HG02852 (cell line): ENCODE data around the gene WNT9A.
A peak's percentile ranks its signal among the peaks of the same experiment; 100 is the strongest.

Experiments used
- ATAC-seq: cut with Tn5 transposase; IDR thresholded peaks from one replicate; pipeline ENCODE4 v1.9.1; 2021; ENCODE audit warnings: mild to moderate bottlenecking, moderate library complexity; ENCODE audit not compliant: unreplicated experiment

Gene WNT9A

DNA sequence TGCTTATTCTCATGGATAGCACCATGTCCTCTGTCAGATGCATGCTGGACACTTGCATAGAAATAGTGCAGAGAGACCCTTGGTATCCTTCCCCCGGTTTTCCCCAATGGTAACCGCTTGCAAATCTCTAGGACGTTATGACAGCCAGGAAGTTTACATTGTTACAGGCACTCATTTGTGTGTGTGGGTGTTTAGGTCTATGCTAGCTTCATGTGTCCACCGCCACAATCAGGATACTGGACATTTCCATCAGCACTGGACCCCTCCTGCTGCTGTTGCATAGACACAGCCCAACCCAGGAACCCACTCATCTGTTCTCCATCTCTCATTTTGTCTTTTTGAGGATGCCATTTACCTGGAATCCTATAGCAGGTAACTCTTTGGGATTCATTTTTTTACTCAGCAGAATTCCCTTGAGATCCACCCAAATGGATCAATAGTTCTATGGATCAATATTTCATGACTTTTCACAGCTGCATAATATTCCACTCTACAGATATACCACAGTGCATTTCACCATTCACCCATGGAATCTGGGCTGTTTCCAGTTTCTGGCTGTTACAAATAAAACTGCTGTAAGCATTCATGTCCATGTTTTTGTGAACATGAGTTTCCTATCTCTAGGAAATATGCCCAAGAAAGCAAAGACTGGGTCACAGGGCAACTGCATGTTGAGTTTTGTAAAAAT is 6.6 kb upstream of the WNT9A start:
- no peak for ATAC-seq

DNA sequence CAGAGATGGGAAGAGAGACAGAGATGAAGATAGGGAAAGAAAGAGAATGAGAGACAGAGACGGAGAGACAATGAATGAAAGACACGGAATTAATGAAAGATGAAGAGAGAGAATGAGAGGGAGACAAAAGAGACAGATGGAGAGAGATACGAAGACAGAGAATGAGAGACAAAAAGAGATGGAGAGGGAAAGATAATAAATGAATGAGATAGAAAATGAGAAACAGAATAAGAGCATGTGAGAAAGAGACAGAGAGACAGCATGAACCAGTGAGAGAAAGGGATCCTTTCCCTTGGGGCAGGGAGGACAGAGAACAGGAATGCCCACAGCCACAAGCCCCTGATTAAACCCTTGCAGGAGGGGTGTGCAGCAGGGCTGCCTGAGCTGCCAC is 5.3 kb upstream of the WNT9A start:
- ATAC-seq = no peak

DNA sequence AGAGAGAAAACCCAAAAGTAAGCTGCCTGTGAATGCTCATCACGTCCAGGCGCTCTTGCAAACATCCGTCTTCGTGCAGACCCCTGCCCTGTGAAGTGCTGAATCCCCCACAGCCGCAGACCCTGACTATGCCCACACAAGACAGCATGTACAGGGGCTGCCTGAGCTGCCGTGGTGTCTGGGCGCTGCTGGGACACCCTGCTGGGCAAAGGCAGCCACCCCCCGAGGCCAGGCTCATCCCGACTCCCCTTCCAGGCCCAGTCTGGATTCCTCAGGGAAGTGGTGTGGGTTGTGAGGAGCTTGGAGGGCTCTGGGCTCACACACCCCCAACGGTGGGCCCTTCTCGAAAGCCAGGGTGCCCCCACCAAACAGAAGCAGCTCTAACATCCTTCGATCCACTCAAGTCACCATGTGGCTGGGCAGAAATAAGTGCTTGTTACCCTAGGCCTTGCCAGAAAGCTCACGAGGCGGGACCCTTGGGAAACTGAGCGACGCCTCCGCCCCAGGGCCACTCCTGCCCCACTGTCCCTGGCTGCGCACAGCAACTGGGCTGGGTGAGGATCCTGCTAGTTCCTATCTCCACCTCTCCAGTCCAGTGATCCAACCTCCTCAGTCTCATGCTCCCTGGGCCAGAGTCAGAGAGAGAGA is 4.8 kb upstream of the WNT9A start:
- ATAC-seq = no peak

DNA sequence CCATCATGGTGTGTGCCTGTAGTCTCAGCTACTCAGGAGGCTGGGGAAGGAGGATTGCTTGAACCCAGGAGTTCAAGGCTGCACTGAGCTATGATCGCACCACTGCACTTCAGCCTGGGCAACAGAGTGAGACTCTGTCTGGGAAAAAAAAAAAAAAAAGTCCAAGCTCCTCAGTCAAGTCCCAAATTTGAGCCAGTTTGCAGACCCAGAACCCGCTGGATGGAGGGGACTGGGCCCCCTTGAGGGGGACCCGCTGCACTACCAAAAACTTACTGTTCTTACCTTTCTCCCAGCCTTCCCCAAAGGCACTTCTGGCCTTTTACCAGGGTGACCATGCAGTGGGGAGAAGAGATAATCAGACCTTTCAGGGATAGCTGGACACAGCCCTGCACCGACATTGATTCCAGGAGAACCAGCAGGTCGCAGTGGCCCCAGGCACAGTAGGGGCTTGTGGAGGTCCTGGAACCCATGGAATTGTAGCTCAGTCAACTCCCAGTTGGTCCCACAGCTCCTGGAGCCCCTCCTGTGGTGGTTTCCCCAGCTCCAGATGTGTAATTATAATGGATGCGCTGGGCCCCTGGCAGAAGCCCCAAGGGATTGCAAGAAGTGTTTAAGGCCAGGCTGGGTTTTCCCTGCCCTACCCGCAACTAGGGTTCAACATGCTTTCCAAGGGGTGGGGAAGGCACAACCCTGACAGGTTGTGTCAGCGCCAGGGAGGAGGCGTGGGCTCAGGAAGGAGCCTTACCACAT is 4.1 kb upstream of the WNT9A start:
- no peak for ATAC-seq

DNA sequence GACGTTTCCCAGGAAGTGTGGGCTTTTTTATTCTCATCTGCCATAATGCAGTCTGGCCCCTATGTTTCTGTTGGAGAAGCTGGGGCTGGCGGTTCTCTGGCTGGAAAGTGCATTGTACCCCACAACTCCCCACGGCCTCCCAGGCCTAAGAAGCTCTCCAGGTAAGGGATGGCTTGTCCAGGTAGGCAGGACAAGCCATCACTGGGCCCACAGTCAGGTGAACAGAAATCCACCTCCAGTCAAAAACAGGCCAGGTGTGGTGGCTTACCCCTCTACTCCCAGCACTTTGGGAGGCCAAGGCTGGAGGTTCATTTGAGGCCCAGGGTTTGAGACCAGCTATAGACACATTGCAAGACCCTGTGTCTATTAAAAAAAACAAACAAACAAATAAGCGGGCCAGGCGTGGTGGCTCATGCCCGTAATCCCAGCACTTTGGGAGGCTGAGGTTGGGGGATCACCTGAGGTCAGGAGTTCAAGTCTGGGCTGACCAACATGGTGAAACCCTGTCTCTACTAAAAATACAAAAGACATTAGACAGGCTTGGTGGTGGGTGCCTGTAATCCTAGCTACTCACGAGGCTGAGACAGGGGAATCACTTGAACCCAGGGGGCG is 3.1 kb upstream of the WNT9A start:
- ATAC-seq = no peak

DNA sequence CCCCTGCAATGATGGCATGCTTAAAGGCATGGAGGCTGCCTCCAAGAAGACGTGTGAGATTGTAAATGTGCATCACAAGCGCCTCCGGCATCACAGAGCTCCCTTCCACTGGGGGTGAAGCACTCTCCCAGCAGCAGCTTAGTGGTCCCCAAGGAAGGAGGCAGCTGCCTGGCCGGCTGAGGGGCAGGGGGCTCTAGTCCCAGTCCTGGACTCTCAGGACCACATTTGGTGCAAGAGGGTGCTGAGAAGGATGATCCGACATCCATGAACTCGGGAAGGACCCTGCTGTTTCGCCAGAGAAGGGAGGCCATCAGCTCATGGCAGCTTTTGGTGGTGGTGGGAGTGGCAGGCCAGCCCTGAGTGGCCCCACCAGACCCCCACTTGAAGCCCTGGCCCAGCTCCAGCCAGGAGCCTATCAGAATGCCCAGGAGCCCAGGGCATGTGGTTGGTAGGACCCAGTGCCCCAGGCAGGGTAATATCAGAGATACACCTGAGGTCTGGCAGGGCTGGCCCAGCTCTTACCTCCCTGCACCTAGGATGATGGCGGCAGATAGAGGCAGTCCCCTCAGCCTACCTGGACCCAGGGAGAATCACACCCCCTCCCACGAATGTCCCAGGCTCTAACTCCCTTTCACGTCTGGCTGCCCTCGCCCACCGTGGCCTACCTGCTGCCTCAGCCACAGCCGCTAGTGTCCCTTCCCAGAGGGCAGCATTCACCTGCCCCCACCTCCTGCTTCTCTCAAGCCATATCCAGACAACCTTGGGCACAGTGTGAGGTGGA is 2.4 kb upstream of the WNT9A start:
- ATAC-seq = no peak

DNA sequence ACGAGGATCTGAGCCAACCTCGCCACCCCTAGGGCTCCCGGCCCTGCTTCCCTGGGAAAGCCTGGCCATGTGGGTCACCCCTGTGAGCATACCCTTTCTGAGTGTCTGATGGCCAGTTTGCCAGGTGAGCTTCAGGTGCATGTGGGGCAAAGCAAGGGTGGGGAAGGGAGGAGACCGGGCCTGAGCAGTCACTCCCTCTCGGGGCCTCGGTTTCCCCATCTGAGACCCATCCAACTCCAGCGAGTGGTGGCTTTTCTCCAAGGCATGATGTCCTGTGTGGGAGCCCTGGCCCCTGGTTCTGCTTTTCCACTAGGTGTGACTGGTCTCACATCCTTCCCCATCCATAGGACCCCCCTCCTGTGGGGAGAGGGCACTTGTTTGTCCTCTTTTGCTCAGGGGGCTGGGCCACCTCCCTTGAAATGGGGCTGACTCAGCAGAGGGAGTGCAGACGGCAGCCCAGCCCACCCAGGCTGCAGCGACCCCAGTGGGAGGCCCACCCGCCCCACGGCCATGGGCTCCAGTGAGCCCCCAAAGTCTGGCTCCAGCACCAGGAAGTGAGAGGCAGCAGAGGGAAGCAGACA is 1.7 kb upstream of the WNT9A start:
- no peak for ATAC-seq

DNA sequence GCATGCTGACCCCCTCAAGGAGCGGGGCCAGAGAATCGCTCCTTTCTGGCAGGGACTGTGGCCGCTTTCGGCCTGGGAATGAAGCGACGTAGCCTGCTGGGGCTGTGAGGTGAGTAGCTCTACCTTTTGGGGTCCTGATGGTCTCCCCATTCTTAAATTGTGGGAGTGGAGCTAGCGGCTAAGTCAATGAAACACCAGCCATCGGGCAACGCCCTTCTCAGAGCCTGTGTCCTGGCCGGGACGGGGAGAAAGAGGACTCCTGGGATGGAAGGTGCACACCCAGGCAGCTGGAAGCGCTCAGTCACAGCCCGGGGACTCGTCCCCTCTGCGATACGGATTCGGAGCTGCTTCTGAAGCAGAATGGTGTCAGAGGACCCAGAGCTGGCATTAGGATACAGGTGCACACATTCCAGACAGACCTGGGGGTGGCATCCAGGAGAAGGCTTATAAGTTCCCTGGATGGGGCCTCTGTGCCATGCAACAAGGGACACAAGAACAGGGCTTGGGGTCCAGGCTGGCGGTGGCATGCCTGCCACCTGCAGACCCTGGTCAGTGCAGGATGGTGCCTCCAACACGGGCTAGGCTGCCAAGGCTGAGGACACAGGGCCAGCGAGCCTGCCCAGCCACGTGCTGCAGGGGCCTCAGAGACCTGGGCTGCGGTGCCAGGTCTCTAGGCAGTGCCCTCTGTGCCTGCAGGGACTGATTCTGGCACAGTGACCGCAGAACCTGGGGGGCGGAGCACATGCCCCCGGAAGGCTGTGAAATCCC is 945 bp upstream of the WNT9A start:
- ATAC-seq = no peak

DNA sequence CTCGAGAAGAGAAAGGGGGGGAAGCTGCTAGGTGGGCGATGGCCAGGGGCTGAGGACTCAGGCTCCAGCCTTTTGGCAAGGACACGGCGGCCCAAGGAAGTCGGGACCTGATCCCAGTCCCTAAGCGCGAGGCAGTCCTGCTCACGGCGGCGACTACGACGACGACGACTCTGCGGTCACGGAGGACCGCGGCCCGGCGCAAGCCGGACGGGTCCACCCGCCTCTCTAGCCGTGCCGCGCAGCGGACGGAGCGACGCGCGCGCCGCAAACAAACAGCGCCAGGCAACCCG is 401 bp downstream of the WNT9A start:
- no peak for ATAC-seq

DNA sequence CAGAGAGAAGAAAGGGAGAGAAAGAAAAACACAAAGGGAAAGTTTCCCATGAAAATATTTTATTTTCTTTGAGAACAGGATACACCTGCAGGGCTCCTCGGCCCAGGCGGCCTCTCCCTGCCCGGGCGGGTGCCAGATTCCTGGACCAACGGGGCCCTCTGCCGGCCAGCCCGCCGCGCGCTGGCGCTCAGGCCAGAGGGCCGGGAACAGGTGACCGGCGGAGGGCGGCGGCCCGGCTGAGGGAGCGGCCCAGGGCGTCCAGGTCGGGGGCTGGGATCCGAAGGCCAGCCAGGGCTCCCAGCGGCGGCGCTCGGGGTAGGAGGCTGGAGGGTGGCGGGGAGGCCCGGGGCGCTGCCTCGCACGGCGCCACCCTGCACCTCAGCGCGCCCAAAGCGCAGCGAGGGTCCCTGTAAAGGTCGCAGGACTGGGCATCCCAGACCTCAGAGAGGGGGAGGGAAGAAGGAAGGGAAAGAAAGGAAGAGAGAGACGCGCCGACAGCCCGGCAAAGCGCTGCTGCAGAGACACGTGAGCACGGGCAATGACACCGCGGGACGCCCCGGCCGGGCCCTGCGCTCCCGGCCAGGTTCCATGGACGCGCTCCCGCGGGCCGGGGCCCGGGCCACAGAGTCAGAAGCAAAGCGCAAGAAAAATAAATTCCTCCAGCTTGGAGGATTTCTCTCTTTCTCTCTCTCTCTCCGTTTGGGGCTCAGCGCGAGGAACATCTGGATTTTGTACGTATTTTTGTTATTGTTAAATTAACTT is 927 bp downstream of the WNT9A start:
- ATAC-seq = peak; percentile 46

DNA sequence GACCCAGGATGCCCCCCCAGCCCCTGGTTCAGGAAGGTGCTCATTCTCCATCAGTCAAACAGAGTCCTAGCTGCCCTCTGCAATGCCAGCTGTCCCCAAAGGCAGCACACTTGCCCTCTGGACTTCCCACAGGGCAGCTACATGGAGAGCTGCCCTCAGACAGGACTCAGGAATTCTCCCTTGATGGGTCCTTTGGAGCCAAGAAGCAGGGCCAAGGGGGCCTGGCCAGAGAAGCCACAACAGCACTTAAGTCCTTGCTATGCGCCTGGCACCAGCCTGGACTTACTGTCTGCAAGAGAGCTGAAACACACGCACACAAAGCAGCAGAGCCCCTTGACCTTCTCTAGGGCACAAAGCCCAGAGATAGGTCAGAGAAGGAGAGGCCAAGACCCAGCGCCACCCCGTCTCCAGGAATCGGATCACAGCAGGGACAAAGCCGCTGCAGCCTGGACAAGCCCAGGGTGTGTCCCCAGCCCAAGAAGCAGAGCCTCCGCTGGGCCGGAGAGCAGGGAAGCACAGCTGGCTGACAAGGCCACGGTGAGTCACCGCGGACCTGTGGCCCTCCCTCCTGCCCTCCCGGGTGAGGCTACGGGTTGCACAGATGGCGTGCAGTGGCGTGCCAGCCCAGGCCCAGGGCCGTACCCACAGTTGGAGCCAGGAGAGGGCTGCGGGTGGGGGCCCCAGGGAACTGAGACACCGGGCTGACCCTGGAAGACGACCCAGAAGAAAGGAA is 1.7 kb downstream of the WNT9A start:
- peak; percentile 14 for ATAC-seq

DNA sequence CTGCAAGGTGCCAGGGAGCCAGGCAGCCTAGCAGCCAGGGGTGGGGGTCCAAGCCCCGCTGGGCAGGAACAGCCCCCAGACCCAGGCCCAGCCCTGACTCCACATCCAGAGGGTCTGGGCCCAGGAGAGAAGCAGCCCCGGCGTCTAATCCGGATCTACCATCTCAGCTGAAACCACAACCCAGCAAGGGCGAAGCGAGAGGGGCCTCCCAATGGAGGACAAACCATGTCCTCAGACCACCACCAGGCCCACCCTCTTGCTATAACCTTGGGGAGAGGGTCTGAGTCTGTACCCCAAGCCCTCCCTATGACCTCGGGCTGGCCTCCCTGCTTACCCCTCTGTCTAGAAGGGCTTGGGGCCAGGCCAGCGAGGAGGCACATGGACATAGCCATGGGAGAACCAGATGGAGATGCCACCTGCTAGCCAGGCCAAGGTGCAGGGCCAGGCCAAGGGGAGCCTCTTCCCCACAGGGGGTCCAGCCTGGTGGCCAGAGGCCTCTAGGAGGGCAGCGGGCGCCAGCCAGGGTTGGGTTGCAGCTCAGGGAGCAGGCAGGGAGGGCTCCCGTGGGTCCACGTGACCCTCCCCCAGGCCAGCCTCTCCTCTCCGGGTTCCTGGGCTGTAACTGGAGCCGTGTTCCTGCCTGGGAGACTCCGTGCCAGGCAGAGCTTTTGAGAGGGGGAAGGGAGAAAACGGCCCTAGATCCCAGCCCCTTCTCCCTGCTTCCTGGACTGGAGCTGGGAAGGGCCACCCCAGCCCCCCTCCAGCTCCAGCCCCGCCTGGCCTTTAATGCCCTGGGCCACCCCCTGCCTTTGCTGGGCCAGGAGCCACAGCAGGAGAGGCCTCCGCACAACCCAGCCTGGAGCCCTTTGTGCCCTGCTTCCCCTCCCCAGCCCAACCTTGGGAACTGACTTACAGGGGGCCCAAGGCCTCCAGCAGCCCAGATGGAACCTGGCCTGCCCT is 2.5 kb downstream of the WNT9A start:
- no peak for ATAC-seq

DNA sequence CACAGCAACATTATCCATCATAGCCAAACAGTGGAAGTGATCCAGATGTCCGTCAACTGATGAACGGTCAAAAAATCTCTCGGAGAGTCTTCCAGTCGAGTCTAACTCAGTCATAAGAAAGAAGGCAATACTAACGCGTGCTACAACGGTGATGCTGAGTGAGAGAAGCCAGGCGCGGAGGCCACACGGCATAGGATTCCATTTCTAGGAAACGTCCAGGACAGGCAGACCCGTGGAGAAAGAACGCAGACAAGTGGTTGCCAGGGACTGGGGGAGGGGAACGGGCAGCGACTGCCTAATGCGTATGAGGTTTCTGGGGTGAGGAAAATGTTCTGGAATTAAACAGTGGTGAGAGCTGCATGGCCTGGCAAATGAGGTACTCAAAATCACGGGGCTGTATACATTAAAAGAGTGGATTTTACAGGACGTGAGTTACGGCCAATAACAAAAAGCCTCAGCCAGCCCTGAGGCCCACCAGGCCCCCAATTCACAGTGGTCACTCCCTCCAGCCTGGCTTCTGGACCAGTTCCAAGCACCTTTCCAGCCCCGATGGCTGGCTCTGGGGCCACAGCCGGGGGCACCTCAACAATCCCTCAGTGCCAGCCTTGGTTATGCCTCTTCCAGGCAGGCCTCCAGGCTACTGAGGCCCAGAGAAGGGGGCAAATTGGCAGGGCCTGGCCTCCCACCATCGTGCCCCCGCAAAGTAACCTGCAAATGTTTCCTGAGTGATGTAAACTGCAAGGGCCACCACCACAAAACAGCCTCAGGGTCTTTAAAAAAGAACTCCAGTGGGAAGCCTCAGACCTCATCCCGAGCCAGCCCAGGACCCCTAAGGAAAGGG is 3.4 kb downstream of the WNT9A start:
- no peak for ATAC-seq

DNA sequence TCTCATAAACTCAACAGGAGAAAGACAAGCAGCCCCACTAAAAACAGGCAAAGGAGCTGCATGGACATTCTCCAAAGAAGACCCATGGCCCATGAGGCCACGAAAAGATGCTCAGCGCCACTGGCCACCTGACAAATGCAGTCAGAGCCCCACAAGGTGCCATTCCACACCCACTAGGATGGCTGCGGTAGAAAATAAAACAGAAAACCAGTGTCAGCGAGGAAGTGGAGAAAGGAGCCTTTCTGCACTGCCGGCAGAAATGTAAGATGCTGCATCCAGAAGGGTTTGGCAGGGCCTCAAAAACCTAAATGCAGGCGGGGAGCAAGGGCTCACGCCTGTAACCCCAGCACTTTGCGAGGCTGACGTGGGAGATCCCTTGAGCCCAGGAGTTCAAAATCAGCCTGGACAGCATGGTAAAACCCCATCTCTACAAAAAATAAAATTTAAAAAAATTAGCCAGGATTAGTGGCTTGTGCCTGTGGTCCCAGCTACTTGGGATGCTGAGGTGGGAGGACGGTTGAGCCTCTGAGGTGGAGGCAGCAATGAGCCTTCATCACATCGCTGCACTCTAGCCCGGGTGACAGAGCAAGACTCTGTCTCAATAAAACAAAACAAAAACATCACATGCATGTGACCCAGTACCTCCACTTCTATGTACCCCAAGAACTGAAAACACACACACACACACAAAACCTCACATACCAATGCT is 4.2 kb downstream of the WNT9A start:
- ATAC-seq = no peak

DNA sequence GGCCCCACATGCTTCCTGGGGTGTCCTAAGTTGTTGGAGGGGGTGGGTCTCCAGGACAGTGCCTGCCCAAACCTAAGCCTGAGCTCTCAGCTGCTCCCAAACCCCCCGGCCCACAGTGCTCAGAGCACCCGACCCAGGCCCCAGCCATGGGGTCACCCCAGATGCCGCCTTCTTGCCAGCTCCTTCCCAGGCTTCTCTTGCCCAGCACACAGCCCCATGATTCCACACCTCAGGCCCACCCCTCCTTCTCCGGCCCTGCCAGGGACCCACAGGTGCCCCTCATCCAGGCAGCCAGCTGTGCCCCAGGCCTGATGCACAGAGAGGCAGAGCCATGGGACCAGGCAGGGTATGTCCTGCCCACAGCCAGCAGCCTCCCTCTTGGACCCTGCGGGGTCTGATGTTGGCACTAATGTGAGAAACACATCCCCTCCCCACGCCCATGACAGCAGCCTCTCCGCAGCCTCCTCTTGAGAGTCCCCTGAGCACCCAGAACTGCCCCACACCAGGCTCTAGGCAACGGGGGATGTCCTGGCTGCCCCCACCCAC is 4.9 kb downstream of the WNT9A start:
- ATAC-seq = no peak
